Mononuclear cell (primary cell): ENCODE data around the gene AKR1C2. TPM values are rescaled to one million over a fixed set of nuclear protein-coding genes. Genes with fewer than 3 reads are reported as not detected.
"Not testable (repeated sequence)": the region's sequence is repeated elsewhere in the genome, so short reads cannot be mapped to it uniquely, and the experiment has no call there.

Experiments used
- H3K27me3 ChIP-seq: 2 replicates; pipeline ENCODE4 v1.6.0; 2011; ENCODE audit warnings: low read length, control low read depth; ENCODE audit not compliant: insufficient read depth
- H3K4me1 ChIP-seq: 2 replicates; pipeline ENCODE4 v1.5.1; 2011; ENCODE audit warnings: mild to moderate bottlenecking, low read length, control low read depth; ENCODE audit not compliant: insufficient read depth
- H3K4me3 ChIP-seq: 2 replicates; pipeline ENCODE4 v1.5.1; 2011; ENCODE audit warnings: mild to moderate bottlenecking, low read length, moderate library complexity
- H3K9me3 ChIP-seq: 2 replicates; pipeline ENCODE4 v1.5.1; 2011; ENCODE audit warnings: low read depth, mild to moderate bottlenecking, control low read depth, low read length
- total RNA-seq: library from RNA; depleted of rRNA; stranded (reverse); fragments of >200 nt; gene quantifications from one replicate; pipeline ENCODE4 v1.2.3, GENCODE V29; 2012

AKR1C2 gene
- total RNA-seq, 1 donor, result 0.21 TPM

DNA sequence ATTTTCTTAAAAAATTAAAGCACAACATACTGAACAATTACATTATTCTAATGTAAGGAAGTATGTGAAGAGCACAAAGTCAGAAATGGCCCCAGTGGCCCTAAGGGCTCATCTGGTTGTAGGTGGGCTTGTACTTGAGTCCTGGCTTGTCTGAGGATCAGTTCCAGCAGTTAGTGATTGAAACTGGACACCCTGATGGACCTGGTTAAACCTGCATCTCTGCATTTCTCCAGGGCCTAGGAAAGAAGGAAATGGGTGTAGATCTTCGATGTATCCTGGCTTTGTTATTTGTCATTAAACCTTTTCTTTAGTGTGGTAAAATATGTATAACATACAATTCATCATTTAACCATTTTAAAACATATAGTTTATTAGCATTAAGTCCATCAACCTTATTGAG, 9.7 kb upstream of the AKR1C2 start:
- Histone ChIP-seq H3K4me3 (no peak overlapping the region), H3K9me3 (no peaks in the 10 kb centered on the region), H3K27me3 (no peaks in the 10 kb centered on the region), H3K4me1 (no peaks in the 10 kb centered on the region)

DNA sequence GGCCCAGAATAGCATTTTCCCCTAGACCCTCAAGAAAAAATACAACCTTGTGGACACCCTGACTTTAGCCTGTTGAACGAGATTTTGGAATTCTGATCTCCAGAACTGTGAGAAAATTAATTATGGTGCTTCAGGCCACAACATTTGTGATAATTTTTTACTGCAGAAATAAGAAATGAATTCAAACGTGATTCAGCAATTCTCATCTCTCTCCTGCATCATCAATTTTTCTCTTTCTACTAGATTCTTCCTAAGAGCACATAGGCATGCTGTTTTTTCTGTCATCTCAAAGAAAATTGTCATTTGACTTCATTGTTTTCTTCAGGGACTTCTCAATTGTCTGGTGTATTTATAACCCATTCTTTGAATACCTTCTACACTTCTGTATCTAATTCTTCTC, 8.9 kb upstream of the AKR1C2 start:
- Histone ChIP-seq H3K27me3 (no peaks in the 10 kb centered on the region), H3K9me3 (no peaks in the 10 kb centered on the region), H3K4me1 (no peaks in the 10 kb centered on the region), H3K4me3 (no peak overlapping the region)

DNA sequence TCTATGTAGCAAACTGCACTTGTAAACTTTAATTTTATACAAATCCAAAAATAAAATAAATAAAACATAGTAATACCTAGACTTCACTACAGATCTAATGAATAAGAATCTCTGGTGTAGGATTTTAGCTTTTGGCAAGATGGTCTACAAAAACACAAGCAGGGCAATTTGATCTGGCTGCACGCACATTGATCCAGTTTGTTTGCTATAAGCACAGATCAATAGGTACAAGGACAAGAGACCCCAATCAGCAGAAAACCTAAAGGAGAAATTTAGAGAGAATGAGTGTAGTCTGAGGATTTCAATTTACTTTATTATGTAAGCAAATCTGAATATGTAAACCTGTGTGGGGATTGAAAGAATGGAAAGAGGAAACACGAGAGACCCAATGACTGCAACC, 7.7 kb upstream of the AKR1C2 start:
- not testable (repeated sequence) for H3K27me3 ChIP-seq, H3K4me1 ChIP-seq, H3K4me3 ChIP-seq, H3K9me3 ChIP-seq

DNA sequence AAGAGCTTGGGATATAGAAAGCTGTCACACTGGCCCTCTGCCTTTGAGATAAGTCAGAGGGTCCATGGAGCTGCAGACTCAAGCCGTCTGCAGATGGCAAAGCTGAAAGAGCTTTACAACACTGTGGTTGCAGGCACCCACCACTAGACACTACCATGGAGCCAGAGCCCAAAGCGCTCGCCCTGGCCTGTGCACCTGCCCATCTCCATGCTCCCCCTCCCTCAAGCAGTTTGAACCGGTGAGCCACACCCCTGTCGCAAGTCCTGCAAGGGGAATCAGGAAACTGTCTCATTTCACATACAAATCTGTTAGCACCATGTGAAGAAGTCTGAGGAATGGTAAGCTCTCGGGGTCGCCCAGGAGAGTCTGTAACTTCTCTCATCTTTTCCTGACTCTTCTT, 6.4 kb upstream of the AKR1C2 start:
- H3K4me1 ChIP-seq, H3K27me3 ChIP-seq, H3K4me3 ChIP-seq, H3K9me3 ChIP-seq: not testable (repeated sequence)

GRCh38 chr10:5008857-5009548, 5.3 kb upstream of the AKR1C2 start:
- H3K9me3 ChIP-seq, H3K4me1 ChIP-seq, H3K27me3 ChIP-seq, H3K4me3 ChIP-seq: not testable (repeated sequence)

GRCh38 chr10:5004501-5004900, 844 bp upstream of the AKR1C2 start:
- H3K4me1 ChIP-seq, H3K27me3 ChIP-seq, H3K4me3 ChIP-seq, H3K9me3 ChIP-seq: not testable (repeated sequence)

DNA sequence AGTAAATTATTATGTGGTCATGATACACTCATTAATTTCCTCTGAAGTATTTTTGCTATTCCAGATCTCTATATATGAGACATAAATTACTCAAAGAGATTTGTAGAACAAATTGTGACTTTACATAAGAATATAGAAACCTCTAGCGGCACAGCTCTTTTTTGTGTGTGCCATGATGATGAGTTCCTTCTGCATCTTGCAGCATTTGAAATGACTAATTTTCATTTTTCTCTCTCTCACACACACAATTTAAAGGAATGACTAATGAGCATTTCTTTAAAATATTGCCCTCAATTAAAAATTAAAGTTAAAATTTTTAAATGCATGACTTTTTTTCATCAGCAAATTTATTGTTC, 351 bp upstream of the AKR1C2 start:
- not testable (repeated sequence) for H3K4me3 ChIP-seq, H3K27me3 ChIP-seq, H3K9me3 ChIP-seq, H3K4me1 ChIP-seq

GRCh38 chr10:5002013-5002727, 1.5 kb downstream of the AKR1C2 start:
- no peaks in the 10 kb centered on the region for H3K9me3 ChIP-seq
- no peaks in the 10 kb centered on the region for H3K4me1 ChIP-seq
- no peak overlapping the region for H3K4me3 ChIP-seq
- no peaks in the 10 kb centered on the region for H3K27me3 ChIP-seq

- no peaks in the 10 kb centered on the region for H3K27me3 ChIP-seq
- H3K9me3 ChIP-seq, result no peaks in the 10 kb centered on the region
- H3K4me3 ChIP-seq, result no peak overlapping the region
- H3K4me1 ChIP-seq, result no peaks in the 10 kb centered on the region
These were observed 5.0 kb downstream of the AKR1C2 start for GRCh38 chr10:4998671-4999070.

GRCh38 chr10:4994260-4994659, 9.4 kb downstream of the AKR1C2 start:
- H3K9me3 ChIP-seq, H3K4me3 ChIP-seq, H3K27me3 ChIP-seq, H3K4me1 ChIP-seq: not testable (repeated sequence)

- H3K27me3 ChIP-seq, H3K4me1 ChIP-seq, H3K4me3 ChIP-seq, H3K9me3 ChIP-seq: not testable (repeated sequence)
These were observed 11.1 kb downstream of the AKR1C2 start for GRCh38 chr10:4992564-4992963.

DNA sequence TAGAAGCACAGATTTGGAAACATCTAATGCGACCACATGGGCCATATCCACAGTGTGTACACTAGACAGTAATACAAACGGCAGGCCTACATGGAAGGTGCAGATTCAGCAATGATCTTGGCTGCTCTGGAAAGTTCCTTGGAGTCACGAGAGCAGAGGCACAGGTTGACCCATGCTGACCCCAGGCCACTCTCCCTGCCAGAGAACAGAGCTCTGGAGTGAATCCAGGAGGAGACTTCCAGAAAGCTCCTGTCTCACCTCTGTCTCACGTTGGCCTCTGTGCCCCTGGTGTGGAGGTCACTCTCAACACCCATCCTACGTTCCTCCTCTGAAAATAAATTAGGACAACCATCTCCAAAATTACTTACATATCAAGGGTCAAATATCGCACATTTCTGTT, 12.2 kb downstream of the AKR1C2 start:
- H3K9me3 ChIP-seq, H3K4me3 ChIP-seq, H3K27me3 ChIP-seq, H3K4me1 ChIP-seq: not testable (repeated sequence)

- Histone ChIP-seq H3K27me3 (no peaks in the 10 kb centered on the region), H3K4me1 (no peaks in the 10 kb centered on the region), H3K9me3 (no peaks in the 10 kb centered on the region), H3K4me3 (no peak overlapping the region)
These were observed 13.4 kb downstream of the AKR1C2 start for GRCh38 chr10:4990217-4990616.

- not testable (repeated sequence) for H3K27me3 ChIP-seq
These were observed 15.5 kb downstream of the AKR1C2 start for GRCh38 chr10:4988000-4988641.

DNA sequence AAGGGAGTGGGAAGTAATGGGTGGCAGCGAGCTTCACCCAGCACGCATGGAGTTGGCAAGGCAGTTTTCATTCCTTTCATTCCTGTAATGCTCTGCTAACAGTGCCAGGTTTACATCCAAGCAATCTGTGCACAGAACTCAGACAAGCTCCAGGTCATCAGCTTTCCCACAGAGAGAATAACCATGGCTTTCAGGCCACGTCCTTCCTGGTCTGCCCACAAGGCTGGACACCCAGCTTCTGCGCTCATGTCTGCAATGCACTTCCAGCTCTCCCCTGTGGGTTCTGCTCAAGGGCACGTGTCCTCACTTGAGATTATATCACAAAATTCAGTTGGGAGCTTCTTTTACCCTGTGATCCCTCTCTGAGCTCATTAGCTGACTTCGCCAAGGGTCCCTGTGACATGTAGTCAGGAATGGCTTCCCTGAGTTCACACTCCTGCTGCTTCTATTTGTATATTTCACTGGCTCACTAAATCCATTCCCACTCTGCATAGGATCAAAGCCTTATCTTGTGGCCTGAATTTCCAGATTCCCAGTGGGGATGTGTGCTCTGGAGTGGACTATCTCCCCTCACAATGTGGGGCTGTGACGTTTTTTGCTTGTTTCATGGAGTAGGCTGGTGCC, 18.6 kb downstream of the AKR1C2 start:
- no peaks in the 10 kb centered on the region for H3K27me3 ChIP-seq
- no peaks in the 10 kb centered on the region for H3K9me3 ChIP-seq
- no peak overlapping the region for H3K4me3 ChIP-seq
- H3K4me1 ChIP-seq, result no peaks in the 10 kb centered on the region

More at GRCh38 chr10:4988000-4988641, 15.5 kb downstream of the AKR1C2 start:
- not testable (repeated sequence) for H3K4me1 ChIP-seq, H3K4me3 ChIP-seq, H3K9me3 ChIP-seq
